ENCODE results near the gene POU2AF1. TPM values are rescaled to one million over a fixed set of nuclear protein-coding genes. Genes with fewer than 3 reads are reported as not detected.

Gene POU2AF1
- total and polyA plus RNA-seq, 2 experiments from 2014 or later = not detected

GRCh38 chr11:111326824-111327223 is 52.3 kb downstream of the POU2AF1 start:
- Histone ChIP-seq H2AFZ (no peak overlapping the region), H3K4me1 (ENCODE audit: insufficient read depth) (no peaks in the 10 kb centered on the region), H3K27me3 (ENCODE audit: insufficient read depth) (no peaks in the 10 kb centered on the region), H3F3A (replicated peaks; ENCODE audit: low read depth) (no peaks in the 10 kb centered on the region), H3K79me2 (replicated peaks; ENCODE audit: insufficient read depth) (no peaks in the 10 kb centered on the region), H3K36me3 (ENCODE audit: insufficient read depth) (no peaks in the 10 kb centered on the region), H3K4me3 (no peak overlapping the region), H4K20me1 (replicated peaks; ENCODE audit: insufficient read depth) (no peaks in the 10 kb centered on the region), H3K27ac (ENCODE audit: low read depth) (no peak overlapping the region), H3K4me2 (no peak overlapping the region), H3K9me2 (ENCODE audit: insufficient read depth) (no peaks in the 10 kb centered on the region)
- Mint-ChIP-seq H3K4me1 (no peaks in the 10 kb centered on the region), H3K27me3 (ENCODE audit: insufficient read depth, low read depth, poor library complexity) (peaks cover 2% of the 10 kb centered on the region), H3K36me3 (ENCODE audit: low read depth) (no peaks in the 10 kb centered on the region), H3K9me3 (no peaks in the 10 kb centered on the region), H3K27ac (no peak overlapping the region), H3K4me3 (no peak overlapping the region)
- no peak for ATAC-seq
- DNase-seq (ENCODE audit: low spot score) = no peak
- TF ChIP-seq EZH2phosphoT487 (IDR thresholded peaks at IDR 0.05; ENCODE audit: unreplicated experiment) = no peak
- TF ChIP-seq STAT1 (IDR thresholded peaks at IDR 0.05; ENCODE audit: unreplicated experiment) = no peak
- no peak for TF ChIP-seq CREB1 (CRISPR knock-in tag; IDR thresholded peaks at IDR 0.05; ENCODE audit: low read depth)
- TF ChIP-seq ETS1 (IDR thresholded peaks at IDR 0.05) = no peak
- TF ChIP-seq JUNB (IDR thresholded peaks at IDR 0.05; ENCODE audit: unreplicated experiment) = no peak

- Histone ChIP-seq H3K36me3 (ENCODE audit: insufficient read depth) (no peaks in the 10 kb centered on the region), H4K20me1 (replicated peaks; ENCODE audit: insufficient read depth) (no peaks in the 10 kb centered on the region), H3K79me2 (replicated peaks; ENCODE audit: insufficient read depth) (no peaks in the 10 kb centered on the region), H3K4me3 (no peak overlapping the region), H3K9me2 (ENCODE audit: insufficient read depth) (peaks cover 8% of the 10 kb centered on the region), H3K4me2 (no peak overlapping the region), H3K4me1 (ENCODE audit: insufficient read depth) (no peaks in the 10 kb centered on the region; the same call in none of the 2 replicates), H2AFZ (0 out of 2 replicates have a peak overlapping the region, but pooled peaks have one; percentile 5), H3K27me3 (ENCODE audit: insufficient read depth) (no peaks in the 10 kb centered on the region), H3K27ac (ENCODE audit: low read depth) (no peak overlapping the region), H3F3A (replicated peaks; ENCODE audit: low read depth) (no peaks in the 10 kb centered on the region)
- no peak for DNase-seq (ENCODE audit: low spot score)
- Mint-ChIP-seq H3K27me3 (ENCODE audit: insufficient read depth, low read depth, poor library complexity) (peaks cover 2% of the 10 kb centered on the region), H3K4me1 (peaks cover 4% of the 10 kb centered on the region; the same call in 2 of the 3 replicates), H3K36me3 (ENCODE audit: low read depth) (no peaks in the 10 kb centered on the region), H3K9me3 (no peaks in the 10 kb centered on the region), H3K27ac (no peak overlapping the region), H3K4me3 (no peak overlapping the region)
- TF ChIP-seq ZNF462 (CRISPR knock-in tag; IDR thresholded peaks at IDR 0.05) (no peak), EZH2 (IDR thresholded peaks at IDR 0.05; ENCODE audit: low read depth, unreplicated experiment) (no peak), ZNF331 (CRISPR knock-in tag; IDR thresholded peaks at IDR 0.05; ENCODE audit: low read depth) (no peak), EZH2phosphoT487 (IDR thresholded peaks at IDR 0.05; ENCODE audit: unreplicated experiment) (no peak), STAT1 (IDR thresholded peaks at IDR 0.05; ENCODE audit: unreplicated experiment) (no peak)
- no peak for ATAC-seq
These were observed 53.8 kb downstream of the POU2AF1 start for GRCh38 chr11:111325259-111325658.

Data from GM23338 (cell line).